M059J (cell line): ENCODE data around the gene EVL. TPM values are rescaled to one million over a fixed set of nuclear protein-coding genes. Genes with fewer than 3 reads are reported as not detected.
"Not testable (repeated sequence)": the region's sequence is repeated elsewhere in the genome, so short reads cannot be mapped to it uniquely, and the experiment has no call there.

Source experiments
- DNase-seq: peaks from one replicate; pipeline ENCODE4 v3.0.0-alpha.2; 2012; ENCODE audit warnings: low read depth
- total RNA-seq: library from RNA; depleted of rRNA; stranded (reverse); fragments of >200 nt; shearing (Covaris generic); gene quantifications from 2 replicates; pipeline ENCODE4 v1.2.3, GENCODE V29; 2014

The EVL gene
- total RNA-seq, 1 experiment from 2014 or later = 21.8 TPM

- DNase-seq = no peak
Measured at GRCh38 chr14:100145682-100146464, 80.7 kb downstream of the EVL start.

DNA sequence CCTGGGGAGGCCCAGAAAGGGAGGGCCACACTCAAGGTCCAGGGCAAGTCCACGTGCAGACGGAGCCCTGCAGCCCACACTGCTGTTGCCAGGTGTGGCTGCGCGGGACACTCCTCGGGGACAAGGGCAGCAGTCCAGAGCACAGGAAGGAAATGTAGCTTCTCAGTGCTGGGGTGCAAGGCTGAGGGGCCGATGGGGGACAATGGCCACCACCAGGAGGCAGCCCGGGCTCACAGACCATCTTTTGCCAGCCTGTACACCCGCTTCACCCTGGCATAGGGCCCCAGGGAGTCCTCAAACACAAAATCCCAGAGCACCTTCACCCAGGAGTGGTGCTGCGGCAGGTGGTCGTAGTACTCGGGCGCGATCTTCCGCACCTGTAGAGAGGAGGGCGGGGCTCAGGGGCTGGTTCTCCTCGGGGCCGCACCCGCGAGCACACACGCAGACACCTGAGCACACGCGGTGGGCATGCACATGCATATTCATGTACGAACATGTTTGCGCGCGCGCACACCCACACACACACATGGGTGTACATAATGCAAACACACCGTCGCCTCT, 81.4 kb downstream of the EVL start:
- DNase-seq = no peak

GRCh38 chr14:100147181-100147631, 82.0 kb downstream of the EVL start:
- DNase-seq = no peak

DNA sequence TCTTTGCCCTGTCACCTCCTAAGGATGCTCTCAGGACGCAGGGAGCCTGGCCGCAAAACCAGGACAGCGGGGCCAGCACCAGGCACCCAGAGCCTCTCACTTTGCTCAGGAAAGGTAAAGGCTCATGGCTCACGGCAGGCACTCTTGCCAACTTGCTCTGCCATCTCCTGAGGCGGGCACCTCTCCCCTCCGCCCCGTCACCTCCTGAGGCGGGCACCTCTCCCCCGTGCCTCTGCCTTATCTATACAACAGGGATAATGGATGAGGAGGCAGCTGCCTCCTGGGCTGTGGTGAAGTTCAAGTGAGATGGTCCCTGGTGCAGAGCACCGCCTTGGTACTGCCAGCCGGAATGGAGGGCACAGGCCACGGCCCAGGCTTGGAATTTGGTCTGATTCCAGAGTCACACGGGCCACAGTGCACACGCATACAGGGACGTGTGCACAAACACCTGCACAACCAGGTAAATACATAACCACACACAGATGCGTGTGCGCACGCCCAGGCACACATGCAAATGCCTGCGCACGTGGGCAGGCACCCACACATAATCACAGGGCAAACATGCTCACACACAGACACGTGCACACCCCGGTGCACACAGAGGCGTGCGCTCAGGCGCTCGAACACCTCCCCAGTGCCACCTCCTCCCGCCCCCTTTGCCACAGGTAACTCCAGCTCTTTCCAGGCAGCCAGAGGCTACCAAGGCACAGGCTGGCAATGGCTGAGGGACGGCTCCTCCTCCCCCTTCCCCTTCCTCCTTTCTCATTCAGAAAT, 82.7 kb downstream of the EVL start:
- DNase-seq = no peak

DNA sequence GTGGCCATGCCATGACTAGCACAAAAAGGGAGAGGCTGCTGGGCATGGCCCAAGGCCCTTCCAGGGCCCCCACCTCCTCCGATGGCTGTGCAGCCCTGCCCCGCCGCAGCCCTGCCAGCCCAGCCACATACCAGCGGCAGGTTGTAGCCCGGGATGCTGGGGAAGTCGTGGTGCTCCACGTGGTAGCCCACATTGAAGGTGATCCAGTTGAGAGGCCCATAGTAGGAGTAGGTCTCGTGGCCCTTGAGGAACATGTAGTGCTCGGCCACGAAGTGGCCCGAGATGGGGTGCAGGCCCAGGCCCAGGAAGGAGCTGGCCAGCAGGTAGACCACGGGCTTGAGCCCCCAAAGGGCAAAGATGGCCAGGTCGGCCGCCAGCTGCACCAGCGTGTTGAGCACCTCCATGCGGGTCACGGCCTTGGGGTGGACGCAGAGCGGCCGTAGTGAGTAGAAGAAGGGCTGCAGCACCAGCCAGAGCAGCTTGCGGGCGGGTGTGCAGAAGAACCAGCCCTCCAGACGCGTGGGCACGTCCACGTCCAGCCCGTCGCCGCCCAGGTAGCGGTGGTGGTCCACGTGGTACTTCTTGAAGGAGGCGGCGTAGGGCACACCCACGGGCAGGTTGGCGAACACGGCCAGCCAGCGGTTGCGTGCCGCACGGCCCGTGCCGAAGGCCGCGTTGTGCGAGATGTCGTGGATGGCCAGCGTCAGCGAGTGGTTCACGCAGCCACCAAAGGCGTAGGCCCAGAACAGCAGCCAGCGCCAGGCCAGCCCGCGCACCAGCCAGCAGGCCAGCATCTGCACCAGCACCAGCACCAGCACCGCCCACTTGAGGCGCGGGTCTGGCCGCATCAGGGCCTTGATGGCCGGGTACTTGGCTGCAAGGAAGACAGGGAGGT, 83.9 kb downstream of the EVL start:
- DNase-seq = no peak

- no peak for DNase-seq
Measured at GRCh38 chr14:100149851-100150611, 84.8 kb downstream of the EVL start.

DNA sequence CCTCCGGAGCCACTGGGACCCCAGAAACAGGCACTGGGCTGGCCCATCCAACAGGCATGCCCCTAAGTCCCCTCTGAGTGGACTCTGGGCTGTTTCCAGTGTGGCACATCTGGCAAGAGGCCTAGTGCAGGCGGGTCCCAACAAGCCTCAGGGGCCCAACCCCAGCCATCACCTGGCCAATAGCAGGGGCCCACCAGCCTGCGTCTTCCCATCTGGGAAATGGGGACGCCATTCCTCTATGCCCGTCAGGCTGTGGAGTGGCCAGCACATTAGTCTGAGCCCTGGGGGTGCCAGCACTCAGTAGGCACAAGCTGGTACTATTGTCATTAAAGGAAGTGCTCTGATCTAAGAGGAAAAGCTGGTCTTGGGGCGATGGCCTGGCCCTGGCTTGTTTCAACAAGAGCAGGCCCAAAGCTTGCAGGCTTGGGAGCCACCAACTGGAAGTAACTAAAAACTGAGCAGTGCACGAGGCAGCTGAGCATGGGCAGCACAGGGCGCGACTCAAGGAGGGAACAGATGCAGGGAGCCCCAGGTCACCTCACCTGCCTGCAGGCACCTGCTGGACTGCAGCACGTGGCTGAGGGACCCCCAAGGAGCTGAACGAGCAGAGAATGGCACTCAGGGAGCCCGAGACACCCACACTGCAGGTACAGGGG, 85.8 kb downstream of the EVL start:
- DNase-seq = no peak

DNA sequence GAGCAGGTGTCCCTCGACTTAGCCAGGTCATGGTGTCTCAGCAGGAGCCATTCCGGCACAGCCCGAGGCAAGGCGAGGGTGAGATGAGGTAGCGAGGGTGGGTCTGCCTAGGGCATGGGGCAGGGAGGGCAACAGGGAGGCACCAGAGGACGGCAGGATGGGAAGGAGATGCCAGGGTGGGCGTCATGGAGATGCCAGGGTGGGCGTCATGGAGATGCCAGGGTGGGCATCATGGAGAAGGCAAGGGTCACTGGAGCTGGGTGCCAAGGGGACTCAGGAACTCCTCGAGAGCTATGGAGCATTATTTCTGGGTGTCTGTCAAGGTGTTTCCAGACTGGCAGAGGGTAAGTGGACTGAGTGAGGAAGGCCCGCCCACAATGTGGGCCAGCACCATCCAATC, 86.9 kb downstream of the EVL start:
- DNase-seq = no peak

GRCh38 chr14:100153560-100153959, 88.3 kb downstream of the EVL start:
- no peak for DNase-seq

DNA sequence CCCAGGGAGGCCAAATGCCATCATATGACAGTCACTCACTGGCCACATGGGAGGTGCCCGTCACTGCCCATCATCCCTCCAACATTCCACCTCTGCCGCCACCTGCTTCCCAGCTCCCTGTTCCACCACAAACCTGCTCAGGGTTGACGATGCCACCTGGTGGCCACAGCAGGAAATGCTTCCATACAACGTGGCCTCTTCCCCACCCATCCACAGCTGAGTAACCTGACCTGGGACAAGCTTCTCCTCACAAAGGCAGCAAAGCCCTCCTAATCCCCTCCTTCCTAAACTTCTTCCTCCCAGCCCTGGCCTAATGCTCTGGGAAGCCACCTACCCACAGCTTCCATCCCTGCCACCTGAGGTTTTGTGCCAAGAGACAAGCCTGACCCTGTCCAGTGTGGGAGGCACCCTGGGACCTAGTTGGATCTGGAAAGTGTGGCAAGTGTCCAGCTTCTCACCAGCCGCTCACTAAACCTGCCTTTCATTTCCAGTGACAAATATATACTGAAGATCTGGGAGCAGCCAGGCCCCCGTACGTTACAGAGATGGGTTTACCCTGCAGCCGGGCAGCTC, 89.9 kb downstream of the EVL start:
- no peak for DNase-seq

- DNase-seq = no peak
Measured at GRCh38 chr14:100155756-100156616, 90.8 kb downstream of the EVL start.

- no peak for DNase-seq
Measured at GRCh38 chr14:100156776-100157175, 91.6 kb downstream of the EVL start.

- not testable (repeated sequence) for DNase-seq
Measured at GRCh38 chr14:100157548-100158232, 92.5 kb downstream of the EVL start.

DNA sequence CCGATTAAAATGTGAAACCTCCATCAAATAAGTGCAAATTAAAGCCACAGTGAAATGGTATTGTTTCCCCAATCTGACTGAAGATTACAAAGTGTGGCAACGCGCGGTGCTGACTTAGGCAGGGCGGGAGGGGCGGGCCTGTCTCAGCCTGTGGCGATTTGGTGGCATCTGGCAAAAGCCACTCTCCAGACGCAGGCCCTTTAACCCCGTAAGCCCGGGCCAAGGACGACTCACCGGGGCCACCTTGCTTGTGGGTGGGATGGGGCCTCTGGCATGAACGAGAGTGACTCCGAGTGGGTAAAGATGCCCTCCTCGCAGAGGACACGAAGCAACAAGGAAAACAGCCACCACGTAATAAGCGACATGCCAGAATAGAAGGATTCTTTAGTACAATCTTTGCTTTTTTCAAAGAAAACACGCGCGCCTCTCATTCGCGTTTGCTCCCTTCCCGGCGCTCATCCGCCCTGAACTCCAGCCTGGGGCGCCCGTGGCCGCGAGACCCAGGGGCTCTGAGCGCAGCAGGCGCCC, 93.4 kb downstream of the EVL start:
- no peak for DNase-seq

DNA sequence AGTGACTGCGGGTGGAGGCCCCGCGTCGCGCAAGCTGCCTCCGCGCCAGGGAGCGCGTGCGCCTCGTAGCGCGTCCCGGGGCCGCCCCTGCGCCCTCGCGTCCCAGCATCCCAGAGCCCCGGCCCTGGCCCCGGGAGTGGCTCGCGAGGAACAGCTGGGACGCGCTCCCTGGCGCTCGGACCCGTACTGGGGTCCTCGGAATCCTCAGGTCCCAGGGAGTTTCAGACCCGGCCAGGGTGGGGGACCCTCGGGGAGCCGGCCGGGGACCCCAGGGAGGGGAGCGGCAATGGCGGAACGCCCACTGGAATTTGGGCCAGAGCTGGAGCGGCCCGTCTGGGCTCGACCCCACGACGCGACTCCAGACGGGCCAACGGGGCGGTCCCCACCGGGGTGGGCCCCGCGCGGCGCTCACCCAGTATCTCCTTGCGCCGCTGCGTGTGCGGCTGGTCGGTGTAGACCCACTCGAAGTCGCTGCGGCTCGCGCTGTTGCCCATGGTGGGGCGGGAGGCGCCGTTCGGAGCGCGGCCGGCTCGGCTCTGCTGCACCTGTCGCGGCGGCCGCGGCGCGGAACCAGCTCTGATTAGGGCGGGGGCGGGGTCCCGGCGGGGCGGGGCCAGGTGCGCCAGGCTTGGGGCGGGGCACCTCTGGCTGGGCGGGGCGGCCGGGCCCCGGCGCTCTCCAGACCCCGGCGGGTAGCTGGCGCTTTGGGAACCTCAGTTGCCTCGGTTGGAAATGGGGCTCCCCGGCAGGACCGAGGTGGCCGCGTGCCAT, 94.1 kb downstream of the EVL start, which contains the start of gene DEGS2:
TSS of gene DEGS2 (minus strand) at position 552 of the 771 bp plus-strand sequence. CDS start at position 494, 58 bp downstream.
- no peak for DNase-seq

DNA sequence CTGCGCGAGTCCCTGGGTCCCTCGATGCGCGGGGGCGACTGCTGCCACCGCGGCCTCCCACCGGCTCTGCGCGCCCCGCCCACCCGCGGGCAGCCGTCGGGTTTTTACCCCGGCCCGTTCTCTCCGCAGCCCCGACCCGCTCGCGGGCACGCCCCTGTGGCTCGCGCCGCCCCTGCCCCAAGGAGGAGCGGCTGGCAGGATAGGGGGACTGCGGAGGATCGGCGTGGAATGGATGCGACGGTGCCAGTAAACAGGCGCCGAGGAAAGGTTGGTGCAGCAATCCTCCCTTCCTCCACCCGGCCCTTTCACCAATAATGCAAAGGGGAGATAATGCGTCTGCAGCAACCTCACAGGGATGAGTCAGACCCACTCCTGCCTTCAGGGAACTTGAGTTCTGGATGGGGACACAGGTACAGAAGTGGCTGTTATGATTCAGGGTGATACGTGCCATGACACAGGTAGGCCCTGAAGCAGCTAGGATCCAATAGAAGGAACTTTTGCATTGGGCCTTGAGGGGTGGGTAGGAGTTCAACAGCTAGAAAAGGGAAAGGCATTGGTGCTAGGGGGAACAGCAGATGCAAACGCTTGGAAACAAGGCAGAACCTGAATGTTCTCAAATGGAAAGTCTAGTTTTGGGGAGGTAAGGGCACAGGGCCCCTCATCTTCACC, 94.8 kb downstream of the EVL start:
- DNase-seq = no peak

DNA sequence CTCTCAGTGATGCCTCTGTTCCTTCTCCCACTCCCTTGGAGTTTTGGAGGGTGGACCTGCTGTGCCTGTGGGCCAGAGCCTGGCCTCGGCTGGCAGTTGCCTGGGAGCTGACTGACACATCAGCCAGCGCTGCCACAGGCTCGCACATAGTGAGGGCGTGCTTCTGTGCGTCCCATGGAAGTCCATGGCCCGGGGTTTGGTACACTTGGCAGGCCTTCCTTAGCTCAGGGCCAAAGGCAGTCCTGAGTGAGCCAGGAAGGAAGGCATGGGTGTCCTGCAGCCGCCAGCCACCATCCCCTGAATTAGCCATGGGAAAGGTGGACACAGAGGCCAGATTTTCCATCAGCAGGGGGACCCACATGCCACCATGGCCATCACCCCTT, 95.3 kb downstream of the EVL start:
- DNase-seq = no peak
